ENCODE data around the gene PRKG2.
"Not testable (repeated sequence)": the region's sequence is repeated elsewhere in the genome, so short reads cannot be mapped to it uniquely, and the experiment has no call there.

The PRKG2 gene

GRCh38 chr4:81235982-81236749, 21.1 kb upstream of the PRKG2 start:
- Histone ChIP-seq H3K27me3 (ENCODE audit: control insufficient read depth, insufficient read depth, low read length) (no peaks in the 10 kb centered on the region), H3K4me3 (ENCODE audit: low read length) (no peak overlapping the region), H3K9me3 (ENCODE audit: control insufficient read depth, low read depth, low read length) (peaks cover 14% of the 10 kb centered on the region), H3K9ac (ENCODE audit: low read length) (no peak overlapping the region), H3K4me1 (ENCODE audit: control insufficient read depth, low read depth, low read length) (no peaks in the 10 kb centered on the region), H3K27ac (ENCODE audit: low read length) (no peak overlapping the region), H3K36me3 (ENCODE audit: control insufficient read depth, low read depth, low read length) (no peaks in the 10 kb centered on the region)

DNA sequence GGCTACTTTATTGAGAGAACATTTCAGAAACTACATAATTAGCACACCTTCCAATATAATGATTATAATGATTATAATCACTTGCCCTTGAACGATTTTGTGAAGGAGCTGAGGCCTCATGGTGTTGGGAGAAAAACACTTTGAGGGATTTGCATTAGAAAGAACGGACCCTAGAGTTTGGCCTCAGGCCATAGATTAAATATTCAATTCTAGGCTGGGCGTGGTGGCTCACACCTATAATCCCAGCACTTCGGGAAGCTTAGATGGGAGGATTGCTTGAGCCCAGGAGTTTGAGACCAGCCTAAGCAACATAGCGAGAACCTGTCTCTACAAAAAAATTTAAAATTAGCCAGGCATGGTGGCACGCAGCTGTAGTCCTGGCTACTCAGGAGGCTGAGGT, 12.9 kb upstream of the PRKG2 start:
- Histone ChIP-seq H3K4me3 (ENCODE audit: low read length) (no peak overlapping the region), H3K9me3 (ENCODE audit: control insufficient read depth, low read depth, low read length) (peaks cover 19% of the 10 kb centered on the region), H3K27ac (ENCODE audit: low read length) (no peak overlapping the region), H3K4me1 (ENCODE audit: control insufficient read depth, low read depth, low read length) (no peaks in the 10 kb centered on the region), H3K9ac (ENCODE audit: low read length) (no peak overlapping the region), H3K36me3 (ENCODE audit: control insufficient read depth, low read depth, low read length) (no peaks in the 10 kb centered on the region), H3K27me3 (ENCODE audit: control insufficient read depth, insufficient read depth, low read length) (no peaks in the 10 kb centered on the region)

GRCh38 chr4:81227138-81227537, 12.1 kb upstream of the PRKG2 start:
- Histone ChIP-seq H3K27me3 (ENCODE audit: control insufficient read depth, insufficient read depth, low read length) (no peaks in the 10 kb centered on the region), H3K9ac (ENCODE audit: low read length) (no peak overlapping the region), H3K36me3 (ENCODE audit: control insufficient read depth, low read depth, low read length) (no peaks in the 10 kb centered on the region), H3K27ac (ENCODE audit: low read length) (no peak overlapping the region), H3K9me3 (ENCODE audit: control insufficient read depth, low read depth, low read length) (peaks cover 14% of the 10 kb centered on the region), H3K4me3 (ENCODE audit: low read length) (no peak overlapping the region), H3K4me1 (ENCODE audit: control insufficient read depth, low read depth, low read length) (no peaks in the 10 kb centered on the region)

DNA sequence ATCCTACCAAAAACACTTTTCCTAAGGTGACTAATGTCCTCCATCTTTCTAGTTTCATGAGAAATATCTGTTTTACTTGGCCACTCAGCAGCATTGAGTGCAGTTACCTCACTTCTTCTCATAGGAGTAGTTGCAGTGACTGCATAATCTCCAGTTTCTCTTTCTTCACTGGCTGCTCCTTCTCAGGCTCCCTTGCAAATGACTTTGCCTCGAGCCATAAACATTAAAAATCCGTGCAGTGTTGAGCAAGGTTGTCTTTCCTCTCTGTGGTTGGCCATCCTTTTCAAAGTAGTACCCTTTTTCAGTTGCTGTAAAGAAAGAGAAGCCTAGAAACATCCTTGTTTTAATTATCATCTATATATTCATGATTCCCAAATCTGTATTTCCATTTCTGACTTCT, 10.2 kb upstream of the PRKG2 start:
- Histone ChIP-seq H3K36me3 (ENCODE audit: control insufficient read depth, low read depth, low read length) (no peaks in the 10 kb centered on the region), H3K27ac (ENCODE audit: low read length) (no peak overlapping the region)

DNA sequence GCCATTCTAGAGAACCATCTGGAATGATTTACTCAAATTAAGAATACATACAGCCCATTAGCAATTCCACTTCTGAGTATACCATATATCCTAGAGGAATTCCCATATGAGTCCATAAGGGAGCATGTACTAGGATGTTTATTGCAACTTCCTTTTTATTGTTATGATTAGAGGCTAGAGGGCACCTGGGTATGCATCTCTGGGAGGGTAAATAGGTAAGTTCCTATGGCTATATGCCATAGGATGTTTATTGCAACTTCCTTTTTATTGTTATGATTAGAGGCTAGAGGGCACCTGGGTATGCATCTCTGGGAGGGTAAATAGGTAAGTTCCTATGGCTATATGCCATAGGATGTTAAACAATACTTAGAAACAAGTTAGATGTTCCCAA, 7.1 kb upstream of the PRKG2 start:
- not testable (repeated sequence) for H3K4me3 ChIP-seq (ENCODE audit: low read length); H3K27me3 ChIP-seq (ENCODE audit: control insufficient read depth, insufficient read depth, low read length); H3K9ac ChIP-seq (ENCODE audit: low read length); H3K4me1 ChIP-seq (ENCODE audit: control insufficient read depth, low read depth, low read length); H3K36me3 ChIP-seq (ENCODE audit: control insufficient read depth, low read depth, low read length); H3K9me3 ChIP-seq (ENCODE audit: control insufficient read depth, low read depth, low read length); H3K27ac ChIP-seq (ENCODE audit: low read length)

More for the DNA sequence above, 10.2 kb upstream of the PRKG2 start:
- no peaks in the 10 kb centered on the region for H3K9me3 ChIP-seq (ENCODE audit: control insufficient read depth, low read depth, low read length)
- no peak overlapping the region for H3K9ac ChIP-seq (ENCODE audit: low read length)
- H3K27me3 ChIP-seq (ENCODE audit: control insufficient read depth, insufficient read depth, low read length): no peaks in the 10 kb centered on the region
- H3K4me3 ChIP-seq (ENCODE audit: low read length): no peak overlapping the region
- H3K4me1 ChIP-seq (ENCODE audit: control insufficient read depth, low read depth, low read length): no peaks in the 10 kb centered on the region

DNA sequence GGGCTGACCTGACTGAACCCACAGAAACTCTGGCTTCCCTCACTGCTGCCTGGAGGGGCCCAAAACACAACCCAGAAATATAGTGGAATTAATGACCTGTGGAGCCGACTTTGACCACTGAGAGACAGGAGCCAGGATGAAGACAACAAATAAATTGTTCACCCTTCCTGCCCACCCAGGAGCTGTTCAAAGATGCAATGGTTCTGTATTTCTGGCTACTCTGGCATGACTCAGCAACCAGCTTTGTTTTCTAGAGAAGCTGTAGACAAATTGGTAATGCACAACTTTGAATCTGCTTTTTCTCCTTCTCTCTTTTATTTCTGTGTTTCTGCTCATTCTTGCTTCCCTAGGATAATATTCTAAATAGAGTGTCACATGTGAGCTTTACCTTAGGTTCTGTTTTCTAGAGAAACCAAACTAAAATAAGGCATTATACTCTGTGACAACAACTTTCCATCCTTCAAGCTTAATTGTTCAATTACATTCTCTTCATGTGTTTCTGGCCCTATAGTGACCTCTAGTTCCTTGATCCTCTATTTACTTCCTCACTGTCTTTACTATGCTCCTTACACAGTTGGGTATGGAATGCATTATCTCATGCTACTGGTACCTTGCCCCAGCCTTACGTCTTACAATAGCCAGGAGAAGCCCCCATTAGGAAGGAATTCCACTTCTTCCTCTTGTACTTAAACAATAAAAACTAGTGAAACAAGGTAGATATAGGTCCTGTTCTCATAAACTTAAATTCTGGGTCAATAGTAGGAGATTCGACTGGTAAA, 6.5 kb upstream of the PRKG2 start:
- no peaks in the 10 kb centered on the region for H3K4me1 ChIP-seq (ENCODE audit: control insufficient read depth, low read depth, low read length)
- no peak overlapping the region for H3K27ac ChIP-seq (ENCODE audit: low read length)
- no peaks in the 10 kb centered on the region for H3K36me3 ChIP-seq (ENCODE audit: control insufficient read depth, low read depth, low read length)
- no peaks in the 10 kb centered on the region for H3K9me3 ChIP-seq (ENCODE audit: control insufficient read depth, low read depth, low read length)
- H3K27me3 ChIP-seq (ENCODE audit: control insufficient read depth, insufficient read depth, low read length): peaks cover 10% of the 10 kb centered on the region
- H3K9ac ChIP-seq (ENCODE audit: low read length): no peak overlapping the region
- no peak overlapping the region for H3K4me3 ChIP-seq (ENCODE audit: low read length)

DNA sequence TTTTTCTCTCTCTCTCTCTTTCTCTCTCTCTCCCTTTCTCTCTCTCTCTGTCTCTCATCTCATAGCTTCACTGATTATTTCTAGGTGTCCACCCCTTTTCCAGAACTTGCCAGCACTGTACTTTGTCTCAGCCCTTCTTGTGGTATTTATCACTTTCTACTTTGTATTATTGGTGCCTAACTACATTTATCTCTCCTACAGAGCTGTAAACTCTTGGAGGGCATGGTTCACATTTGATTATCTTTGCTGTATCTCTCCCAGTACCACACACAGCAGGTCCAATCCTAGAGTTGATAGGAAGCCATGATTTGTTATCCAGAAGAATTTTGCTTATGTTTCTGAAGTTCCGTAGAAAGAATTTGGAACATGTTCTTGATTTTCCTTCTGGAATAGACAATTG, 5.2 kb upstream of the PRKG2 start:
- no peaks in the 10 kb centered on the region for H3K4me1 ChIP-seq (ENCODE audit: control insufficient read depth, low read depth, low read length)
- no peak overlapping the region for H3K27ac ChIP-seq (ENCODE audit: low read length)
- H3K9me3 ChIP-seq (ENCODE audit: control insufficient read depth, low read depth, low read length): no peaks in the 10 kb centered on the region
- no peak overlapping the region for H3K9ac ChIP-seq (ENCODE audit: low read length)
- H3K4me3 ChIP-seq (ENCODE audit: low read length): no peak overlapping the region
- peaks cover 22% of the 10 kb centered on the region for H3K27me3 ChIP-seq (ENCODE audit: control insufficient read depth, insufficient read depth, low read length)
- H3K36me3 ChIP-seq (ENCODE audit: control insufficient read depth, low read depth, low read length): no peaks in the 10 kb centered on the region

GRCh38 chr4:81218206-81218605, 3.2 kb upstream of the PRKG2 start:
- Histone ChIP-seq H3K36me3 (ENCODE audit: control insufficient read depth, low read depth, low read length) (no peaks in the 10 kb centered on the region), H3K4me1 (ENCODE audit: control insufficient read depth, low read depth, low read length) (no peaks in the 10 kb centered on the region), H3K9ac (ENCODE audit: low read length) (no peak overlapping the region), H3K9me3 (ENCODE audit: control insufficient read depth, low read depth, low read length) (no peaks in the 10 kb centered on the region), H3K27ac (ENCODE audit: low read length) (no peak overlapping the region), H3K4me3 (ENCODE audit: low read length) (no peak overlapping the region), H3K27me3 (ENCODE audit: control insufficient read depth, insufficient read depth, low read length) (peaks cover 43% of the 10 kb centered on the region)

- H3K36me3 ChIP-seq (ENCODE audit: control insufficient read depth, low read depth, low read length): no peaks in the 10 kb centered on the region
- no peak overlapping the region for H3K27ac ChIP-seq (ENCODE audit: low read length)
- H3K27me3 ChIP-seq (ENCODE audit: control insufficient read depth, insufficient read depth, low read length): peaks cover 47% of the 10 kb centered on the region
- no peaks in the 10 kb centered on the region for H3K4me1 ChIP-seq (ENCODE audit: control insufficient read depth, low read depth, low read length)
- H3K9ac ChIP-seq (ENCODE audit: low read length): no peak overlapping the region
- H3K9me3 ChIP-seq (ENCODE audit: control insufficient read depth, low read depth, low read length): no peaks in the 10 kb centered on the region
- H3K4me3 ChIP-seq (ENCODE audit: low read length): no peak overlapping the region
Observed at GRCh38 chr4:81217779-81218178, 2.8 kb upstream of the PRKG2 start.

GRCh38 chr4:81215931-81216330, 909 bp upstream of the PRKG2 start:
- peaks cover 62% of the 10 kb centered on the region for H3K27me3 ChIP-seq (ENCODE audit: control insufficient read depth, insufficient read depth, low read length)
- H3K9me3 ChIP-seq (ENCODE audit: control insufficient read depth, low read depth, low read length): no peaks in the 10 kb centered on the region
- H3K4me1 ChIP-seq (ENCODE audit: control insufficient read depth, low read depth, low read length): no peaks in the 10 kb centered on the region
- no peak overlapping the region for H3K27ac ChIP-seq (ENCODE audit: low read length)
- H3K9ac ChIP-seq (ENCODE audit: low read length): no peak overlapping the region
- H3K36me3 ChIP-seq (ENCODE audit: control insufficient read depth, low read depth, low read length): no peaks in the 10 kb centered on the region
- peak overlapping the region; percentile 52 for H3K4me3 ChIP-seq (ENCODE audit: low read length)

DNA sequence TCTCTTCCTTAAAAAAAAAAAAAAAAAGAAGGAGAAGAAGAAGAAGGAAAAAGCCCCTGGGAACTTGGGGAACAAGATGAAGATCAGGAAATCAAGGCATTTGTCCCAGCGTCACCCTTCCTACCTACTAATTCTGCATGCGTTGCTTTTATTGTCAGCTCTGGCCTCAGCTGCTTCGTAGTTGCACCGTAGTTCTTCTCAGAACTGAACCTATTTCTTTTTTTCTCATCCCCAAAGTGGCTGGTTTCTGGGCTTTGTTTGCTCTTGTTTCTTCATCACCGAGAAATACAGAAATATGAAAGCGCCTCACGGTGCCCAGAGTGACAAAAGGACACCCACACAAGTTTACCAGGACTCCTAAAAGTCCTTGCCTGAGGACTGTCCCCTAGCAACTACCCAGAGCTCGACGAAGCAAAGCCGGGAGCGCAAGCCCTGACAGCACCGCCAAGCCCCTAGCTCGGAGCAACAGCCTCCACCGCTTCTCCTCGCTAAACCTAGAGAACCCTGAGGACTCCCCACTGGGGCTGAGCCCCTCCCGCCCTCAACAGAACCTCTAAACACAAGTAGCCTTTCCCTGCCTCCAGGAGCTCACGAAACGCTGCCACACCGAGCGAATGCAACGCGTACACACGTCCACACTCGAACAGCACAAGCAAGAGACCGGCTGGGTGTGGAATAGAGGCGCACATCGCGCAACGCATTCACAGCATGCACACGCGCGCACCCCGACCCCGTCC, 710 bp downstream of the PRKG2 start:
- peak overlapping the region; percentile 52 for H3K4me3 ChIP-seq (ENCODE audit: low read length)
- H3K4me1 ChIP-seq (ENCODE audit: control insufficient read depth, low read depth, low read length): no peaks in the 10 kb centered on the region
- no peaks in the 10 kb centered on the region for H3K36me3 ChIP-seq (ENCODE audit: control insufficient read depth, low read depth, low read length)
- H3K9ac ChIP-seq (ENCODE audit: low read length): no peak overlapping the region
- no peak overlapping the region for H3K27ac ChIP-seq (ENCODE audit: low read length)
- H3K9me3 ChIP-seq (ENCODE audit: control insufficient read depth, low read depth, low read length): no peaks in the 10 kb centered on the region
- H3K27me3 ChIP-seq (ENCODE audit: control insufficient read depth, insufficient read depth, low read length): peaks cover 62% of the 10 kb centered on the region

All from iPS-18a (cell line).